ENCODE data around the gene SETD7.
"Not testable (repeated sequence)": the region's sequence is repeated elsewhere in the genome, so short reads cannot be mapped to it uniquely, and the experiment has no call there.

Gene SETD7

DNA sequence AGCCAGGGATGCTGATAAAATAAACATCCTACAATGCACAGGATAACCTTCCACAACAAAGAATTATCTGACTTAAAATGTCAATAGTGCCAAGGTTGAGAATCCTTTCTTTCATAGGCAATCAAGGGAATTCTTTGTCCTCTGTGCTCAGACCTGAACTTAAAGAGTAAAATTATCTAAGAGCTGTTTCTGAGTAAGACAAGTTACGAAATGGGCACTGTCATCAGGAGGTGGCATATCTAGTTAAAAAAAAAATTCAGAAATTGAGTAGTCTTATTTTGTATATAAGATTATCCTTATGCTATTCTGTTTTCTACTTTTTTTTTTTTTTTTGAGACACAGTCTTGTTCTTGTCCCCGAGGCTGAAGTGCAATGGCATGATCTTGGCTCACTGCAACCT is 105.4 kb downstream of the SETD7 start:
- DNase-seq: no peak
- intact Hi-C loops (cut with DNase I): loop anchor here (5.0 to 10.0 kb wide), 2 partner anchors 107 to 276 kb away; partner anchors contain the start of genes ELF2 and SETD7

- DNase-seq; intact Hi-C loops (cut with DNase I): not testable (repeated sequence)
Measured at GRCh38 chr4:139447078-139447477, 108.9 kb downstream of the SETD7 start.

All from posterior cingulate gyrus (tissue), 11 donors.